Common myeloid progenitor, CD34-positive (primary cell): Measurements from ENCODE around the gene CSF3.

Source experiments
- CTCF ChIA-PET: fragments of 350-600 bp; sonication (Branson Sonifier 250); formaldehyde crosslinking; loops from one replicate; lab custom pipeline; 2021; ENCODE audit warnings: antibody characterized with exemption; lab: Charles Lee
- POLR2A ChIA-PET: fragments of 350-600 bp; sonication (Branson Sonifier 250); formaldehyde crosslinking; loops from one replicate; lab custom pipeline; 2021; ENCODE audit warnings: antibody characterized with exemption; lab: Charles Lee
- DNase-seq, 3 donors: peaks; one replicate each; pipeline versions ENCODE4 v3.0.0 to v3.0.0-alpha.2; 2013
- H3K27ac ChIP-seq, 2 experiments: 1 replicate in 1 of 2; 2 replicates in 1 of 2; pipeline ENCODE4 v1.7.0; 2013; ENCODE audit warnings: inconsistent platforms in 2 of 2, low read length in 2 of 2, mild to moderate bottlenecking in 2 of 2, low read depth in 1 of 2, moderate library complexity in 1 of 2; ENCODE audit not compliant: severe bottlenecking in 2 of 2, insufficient read depth in 1 of 2, poor library complexity in 1 of 2
- H3K27me3 ChIP-seq, 5 experiments: replicated peaks in 2 of 5; 1 replicate in 3 of 5; 2 replicates in 2 of 5; pipeline versions ENCODE4 v1.6.1 to v1.7.0; 2013; ENCODE audit warnings: low read length in 4 of 5, mild to moderate bottlenecking in 2 of 5, moderate library complexity in 2 of 5, inconsistent platforms in 1 of 5; ENCODE audit not compliant: insufficient read depth in 5 of 5, control insufficient read depth in 4 of 5
- H3K36me3 ChIP-seq, 4 experiments: 1 replicate in 2 of 4; 2 replicates in 2 of 4; pipeline versions ENCODE4 v1.6.1 to v1.7.0; 2013; ENCODE audit warnings: low read length in 3 of 4, control low read depth in 1 of 4, mild to moderate bottlenecking in 1 of 4; ENCODE audit not compliant: control insufficient read depth in 4 of 4, insufficient read depth in 4 of 4
- H3K4me1 ChIP-seq, 4 experiments: 1 replicate in 3 of 4; 2 replicates in 1 of 4; pipeline versions ENCODE4 v1.6.1 to v1.7.1; 2013; ENCODE audit warnings: low read length in 3 of 4, mild to moderate bottlenecking in 3 of 4, control low read depth in 1 of 4, inconsistent platforms in 1 of 4, moderate library complexity in 1 of 4; ENCODE audit not compliant: control insufficient read depth in 4 of 4, insufficient read depth in 4 of 4; ENCODE audit errors: control extremely low read depth in 1 of 4
- H3K4me3 ChIP-seq, 7 experiments: 1 replicate in 4 of 7; 2 replicates in 3 of 7; pipeline versions ENCODE4 v1.5.1 to v1.7.0; 2013; ENCODE audit warnings: mild to moderate bottlenecking in 7 of 7, low read length in 6 of 7, moderate library complexity in 6 of 7, inconsistent platforms in 2 of 7, low read depth in 2 of 7, control low read depth in 1 of 7; ENCODE audit not compliant: insufficient read depth in 4 of 7, control insufficient read depth in 1 of 7; ENCODE audit errors: extremely low read depth in 1 of 7
- H3K9me3 ChIP-seq, 5 experiments: 1 replicate in 4 of 5; 2 replicates in 1 of 5; pipeline versions ENCODE4 v1.6.1 to v1.7.1; 2013; ENCODE audit warnings: low read length in 4 of 5, mild to moderate bottlenecking in 2 of 5, inconsistent platforms in 1 of 5, low read depth in 1 of 5, moderate library complexity in 1 of 5; ENCODE audit not compliant: control insufficient read depth in 4 of 5, insufficient read depth in 2 of 5; ENCODE audit errors: control extremely low read depth in 1 of 5
- WGBS: methylation state at CpG from one replicate; pipeline ENCODE4 v1.1.5; 2013; ENCODE audit not compliant: insufficient coverage; 5-methylcytosine and 5-hydroxymethylcytosine counted together

Gene CSF3

DNA sequence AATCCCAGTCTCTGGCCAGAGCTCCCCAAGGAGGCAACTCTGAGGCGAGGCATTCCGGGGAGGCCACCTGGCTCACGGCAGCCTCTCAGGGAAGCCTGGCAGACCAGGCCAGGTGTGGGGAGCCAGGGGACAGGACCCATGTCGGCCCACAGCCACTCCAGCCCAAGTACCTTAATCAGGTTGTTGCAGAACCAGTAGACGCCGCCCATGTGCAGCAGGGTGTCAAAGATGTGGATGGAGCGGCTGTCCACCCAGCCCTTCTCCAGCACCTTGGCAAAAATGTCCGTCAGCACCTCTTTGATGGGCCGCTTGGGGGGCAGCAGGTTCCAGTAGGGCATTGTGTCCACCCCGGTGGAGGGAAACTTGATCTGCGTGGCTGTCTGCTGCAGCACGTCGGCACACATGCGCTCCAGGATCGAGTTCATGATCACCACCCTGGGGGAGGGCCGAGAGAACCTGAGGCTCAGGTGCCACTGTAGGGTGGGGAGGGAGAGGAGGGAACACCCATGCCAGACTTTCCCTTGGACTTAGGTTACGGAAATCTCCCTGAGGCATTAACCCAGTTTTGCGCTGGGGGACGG, 7.8 kb downstream of the CSF3 start:
- POLR2A ChIA-PET: no interaction called here
- Histone ChIP-seq H3K9me3 (no peaks in the 10 kb centered on the region), H3K27me3 (no peaks in the 10 kb centered on the region), H3K27ac (no peak overlapping the region), H3K36me3 (peaks cover 8 to 81% (median 59%) of the 10 kb centered on the region in 4 experiments), H3K4me3 (no peak overlapping the region), H3K4me1 (peaks cover 0 to 6% (median 0%) of the 10 kb centered on the region in 4 experiments)
- CTCF ChIA-PET: interaction anchor here (0.9 to 2.0 kb wide), 4 partner anchors 10 to 62 kb away, joined by 3 to 18 read pairs (median 7); no protein-coding TSS in a partner anchor
- no peak for DNase-seq
- 95% methylated on average over 19 of the region's 19 CpGs for WGBS

DNA sequence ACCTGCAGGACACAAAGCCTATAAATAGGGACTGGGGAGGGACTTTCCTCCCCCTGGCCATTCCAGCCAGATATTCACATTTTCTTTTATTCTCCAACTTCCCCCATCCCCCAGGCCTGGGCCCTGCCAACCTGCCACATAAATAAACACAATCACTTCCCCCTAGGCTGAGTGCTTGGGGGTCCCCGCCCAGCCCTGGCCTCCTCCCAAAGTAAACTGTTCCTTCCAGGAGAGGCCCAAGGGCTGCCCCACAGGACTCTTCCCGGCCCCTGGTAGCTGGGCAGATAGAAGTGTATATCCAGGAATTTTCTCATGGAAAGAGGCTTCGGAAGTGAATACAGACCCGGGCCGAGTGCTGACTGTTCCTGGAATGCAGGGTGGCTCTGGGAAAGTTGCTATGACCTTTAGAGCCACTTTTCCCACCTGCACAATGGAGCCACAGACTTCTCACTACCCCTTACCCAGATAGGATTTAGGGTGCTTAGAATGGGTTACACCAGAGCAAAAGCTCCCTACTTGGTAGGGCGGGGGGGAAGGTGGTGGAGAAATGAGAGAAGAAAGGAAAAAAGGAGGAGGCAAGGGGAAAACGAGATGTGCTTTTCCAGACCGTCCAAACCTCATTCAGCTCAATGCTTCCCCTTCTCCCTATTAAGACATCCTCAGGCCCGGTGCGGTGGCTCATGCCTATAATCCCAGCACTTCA, 8.5 kb downstream of the CSF3 start:
- CTCF ChIA-PET: interaction anchor here (0.8 to 6.9 kb wide), 5 partner anchors 10 to 149 kb away, joined by 3 to 113 read pairs (median 5); partner anchors contain the start of gene CSF3
- no peaks in the 10 kb centered on the region for H3K27me3 ChIP-seq
- no peaks in the 10 kb centered on the region for H3K9me3 ChIP-seq
- no peak overlapping the region for H3K27ac ChIP-seq
- 69% methylated on average over 4 of the region's 10 CpGs for WGBS
- POLR2A ChIA-PET: no interaction called here
- peaks cover 0 to 6% (median 0%) of the 10 kb centered on the region in 4 experiments for H3K4me1 ChIP-seq
- no peak overlapping the region for H3K4me3 ChIP-seq
- H3K36me3 ChIP-seq: peaks cover 8 to 83% (median 63%) of the 10 kb centered on the region in 4 experiments
- DNase-seq: no peak

DNA sequence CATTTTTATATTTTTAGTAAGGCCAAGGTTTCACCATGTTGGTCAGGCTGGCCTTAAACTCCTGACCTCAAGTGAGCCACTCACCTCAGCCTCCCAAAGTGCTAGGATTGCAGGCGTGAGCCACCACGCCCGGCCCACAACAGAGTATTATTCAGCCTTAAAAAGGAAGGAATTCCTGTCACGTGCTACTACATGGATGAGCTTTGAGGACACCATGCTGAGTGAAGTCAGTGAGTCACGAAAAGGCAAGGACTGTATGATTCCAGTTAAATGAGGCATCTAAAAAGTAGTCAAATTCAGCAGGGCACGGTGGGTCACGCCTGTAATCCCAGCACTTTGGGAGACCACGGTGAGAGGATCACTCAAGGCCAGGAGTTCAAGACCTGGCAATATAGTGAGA, 9.7 kb downstream of the CSF3 start:
- 95% methylated on average over 8 of the region's 8 CpGs for WGBS
- Histone ChIP-seq H3K27ac (no peak overlapping the region), H3K36me3 (peaks cover 10 to 83% (median 65%) of the 10 kb centered on the region in 4 experiments)

DNA sequence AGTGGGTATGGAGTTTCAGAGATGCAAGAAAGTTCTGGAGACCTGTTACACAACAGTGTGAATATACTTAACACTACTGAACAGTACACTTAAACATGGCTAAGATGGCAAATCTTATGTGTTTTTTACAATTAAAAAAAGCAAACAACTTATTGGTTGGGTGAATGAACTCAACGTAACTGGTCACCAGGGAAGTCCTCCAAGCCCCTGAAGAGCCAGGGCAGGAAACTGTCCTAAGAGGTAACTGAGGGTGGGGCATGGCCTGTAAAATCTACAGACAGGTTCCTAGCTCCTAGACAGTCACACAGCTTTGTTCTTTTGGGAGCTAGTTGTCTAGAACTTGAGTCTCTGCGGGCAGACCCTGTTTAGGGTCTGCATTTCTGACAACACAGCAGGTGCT, 10.3 kb downstream of the CSF3 start:
- POLR2A ChIA-PET: no interaction called here
- 100% methylated on average over 2 of the region's 2 CpGs for WGBS
- Histone ChIP-seq H3K9me3 (no peaks in the 10 kb centered on the region), H3K4me3 (no peak overlapping the region), H3K27me3 (no peaks in the 10 kb centered on the region), H3K27ac (no peak overlapping the region), H3K36me3 (peaks cover 10 to 80% (median 64%) of the 10 kb centered on the region in 4 experiments), H3K4me1 (peaks cover 0 to 6% (median 0%) of the 10 kb centered on the region in 4 experiments)
- no peak for DNase-seq
- CTCF ChIA-PET: interaction anchor here (0.8 to 6.9 kb wide), 11 partner anchors 12 to 153 kb away, joined by 3 to 113 read pairs (median 8); partner anchors contain the start of gene CSF3

More for the DNA sequence above, 9.7 kb downstream of the CSF3 start:
- Histone ChIP-seq H3K9me3 (no peaks in the 10 kb centered on the region), H3K4me3 (no peak overlapping the region), H3K27me3 (no peaks in the 10 kb centered on the region), H3K4me1 (peaks cover 0 to 6% (median 0%) of the 10 kb centered on the region in 4 experiments)
- ChIA-PET CTCF (interaction anchor here (1.6 to 6.9 kb wide), 8 partner anchors 11 to 152 kb away, joined by 5 to 113 read pairs (median 10); partner anchors contain the start of gene CSF3), POLR2A (no interaction called here)
- DNase-seq: no peak

DNA sequence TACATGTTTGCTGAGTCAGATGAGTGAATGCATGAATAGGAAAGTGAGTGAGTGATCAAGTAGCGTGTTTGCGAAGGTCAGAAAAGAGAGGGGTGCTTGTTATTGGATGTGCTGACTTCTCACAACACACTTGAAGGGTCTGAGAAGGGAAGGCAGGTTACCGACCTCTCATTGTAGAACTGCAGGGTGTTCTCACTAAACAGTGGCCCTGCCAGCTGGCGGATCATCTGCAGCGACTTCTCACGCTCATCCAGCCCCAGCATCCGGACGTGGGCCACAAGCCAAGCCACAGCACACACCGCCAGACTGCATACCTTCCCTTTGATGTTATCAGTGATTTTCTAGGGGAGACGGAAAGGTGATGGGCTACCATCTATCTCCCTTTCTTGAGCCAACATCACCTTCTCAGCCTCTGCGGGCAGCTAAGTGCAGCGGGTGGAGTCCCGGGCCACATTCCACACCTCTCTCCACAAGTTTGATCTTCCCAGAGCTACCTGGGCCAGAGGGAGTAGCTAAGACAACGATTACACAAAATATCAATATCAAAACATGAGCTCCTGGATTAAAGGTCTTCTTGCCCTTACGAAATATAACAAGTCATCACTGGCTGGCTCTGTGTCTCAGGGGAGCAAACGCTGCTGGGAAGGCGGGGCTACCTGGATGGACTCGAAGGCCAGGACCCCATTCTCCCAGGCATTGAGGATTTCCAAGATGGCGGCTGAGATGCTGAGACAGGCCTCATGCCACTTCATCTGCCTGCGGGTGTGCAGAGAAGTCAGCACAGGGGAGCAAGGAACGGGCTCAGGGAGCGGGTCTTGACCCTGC, 11.0 kb downstream of the CSF3 start:
- POLR2A ChIA-PET: no interaction called here
- Histone ChIP-seq H3K4me1 (peaks cover 0 to 6% (median 0%) of the 10 kb centered on the region in 4 experiments), H3K27ac (no peak overlapping the region), H3K4me3 (no peak overlapping the region), H3K9me3 (no peaks in the 10 kb centered on the region), H3K36me3 (peaks cover 10 to 83% (median 66%) of the 10 kb centered on the region in 4 experiments), H3K27me3 (no peaks in the 10 kb centered on the region)
- CTCF ChIA-PET: interaction anchor here (0.8 to 6.9 kb wide), 18 partner anchors 11 to 171 kb away, joined by 3 to 113 read pairs (median 4); partner anchors contain the start of gene CSF3
- 96% methylated on average over 16 of the region's 22 CpGs for WGBS
- no peak for DNase-seq

DNA sequence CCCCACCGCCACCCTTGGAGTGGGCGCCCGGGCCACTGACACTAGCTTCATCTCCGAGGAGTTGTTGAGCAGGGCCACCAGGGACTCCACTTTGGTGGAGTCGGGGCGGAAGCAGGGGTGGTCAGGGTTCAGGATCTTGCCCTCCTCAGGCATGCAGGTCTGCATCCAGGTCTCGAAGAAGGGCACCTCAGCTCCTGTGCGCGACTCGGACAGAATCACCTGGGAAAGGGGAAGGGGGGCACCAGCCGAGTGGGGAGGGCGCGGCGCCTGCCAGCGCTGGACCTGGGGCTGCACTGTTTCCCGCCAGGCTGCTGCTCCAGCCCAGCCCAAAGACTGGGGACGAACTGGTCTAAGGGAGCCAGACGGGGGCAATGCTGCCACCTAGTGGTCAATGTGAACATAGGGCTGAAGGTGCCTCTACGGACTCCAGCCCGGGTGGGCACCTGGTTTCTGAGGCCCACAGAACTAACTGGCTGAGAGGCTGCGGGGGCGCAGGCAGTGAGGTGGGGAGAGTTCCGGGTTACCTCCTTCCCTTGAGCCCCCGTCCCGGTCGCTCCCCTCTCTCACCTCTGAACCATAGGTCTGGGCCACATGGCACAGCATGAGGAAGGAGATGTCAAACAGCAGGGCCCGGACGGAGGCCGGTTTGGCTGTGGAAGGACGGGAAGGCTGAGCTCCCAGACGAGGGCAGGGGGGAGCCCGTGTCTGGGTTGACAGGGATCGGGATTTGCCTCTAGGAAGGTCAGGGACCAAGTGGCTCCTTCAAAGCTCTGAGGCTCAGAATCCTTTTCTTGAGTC, 11.8 kb downstream of the CSF3 start:
- Histone ChIP-seq H3K9me3 (no peaks in the 10 kb centered on the region), H3K27me3 (no peaks in the 10 kb centered on the region), H3K4me3 (no peak overlapping the region), H3K27ac (no peak overlapping the region), H3K4me1 (peaks cover 0 to 6% (median 0%) of the 10 kb centered on the region in 4 experiments), H3K36me3 (peaks cover 15 to 83% (median 66%) of the 10 kb centered on the region in 4 experiments)
- ChIA-PET POLR2A (no interaction called here), CTCF (interaction anchor here (0.8 to 6.9 kb wide), 27 partner anchors 11 to 451 kb away, joined by 3 to 113 read pairs (median 4); partner anchors contain the start of gene CSF3)
- WGBS: 67% methylated on average over 23 of the region's 33 CpGs
- peak; percentile 67 to 83 (median 75) for DNase-seq
